SH-SY5Y (cell line): Measurements from ENCODE around the gene PHLDA2.

Experiments used
- GATA2 ChIP-seq: IDR thresholded peaks from 2 replicates; pipeline ENCODE4 v1.6.1; 2011; ENCODE audit warnings: mild to moderate bottlenecking, low read depth, low read length
- GATA3 ChIP-seq: IDR thresholded peaks from 2 replicates; pipeline ENCODE4 v1.6.1; 2011; ENCODE audit warnings: low read depth, mild to moderate bottlenecking, low read length, moderate library complexity

DNA sequence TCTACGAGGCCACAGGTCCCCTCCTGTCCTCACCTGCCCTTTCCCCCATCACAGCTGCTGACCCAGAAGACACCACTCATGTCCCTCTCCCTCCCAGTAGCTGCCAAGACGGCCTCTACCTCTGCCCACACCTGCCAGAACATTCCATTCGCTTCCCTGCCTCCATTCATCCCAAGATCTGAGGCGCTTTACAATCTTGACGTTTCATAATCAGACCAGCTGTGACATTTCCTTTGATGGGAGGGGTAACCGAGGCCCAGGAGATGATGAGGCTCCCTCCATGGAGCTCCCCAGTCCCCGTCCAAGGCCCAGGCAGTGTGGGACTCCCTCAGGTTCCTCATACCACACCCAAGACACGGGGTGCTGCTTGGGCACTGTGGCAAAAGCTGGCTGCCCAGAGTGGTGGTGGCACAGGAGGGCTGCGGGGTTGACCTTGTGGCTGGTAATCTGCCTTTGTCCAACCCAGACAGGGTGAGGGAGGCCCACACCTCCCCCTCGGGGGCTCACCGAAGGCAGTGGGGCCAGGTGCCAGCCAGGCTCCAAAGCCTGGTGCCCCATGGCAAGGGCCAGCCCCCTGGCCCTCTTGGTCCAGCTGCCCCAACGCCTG is 17.3 kb downstream of the PHLDA2 start:
- TF ChIP-seq GATA2 (no peak), GATA3 (no peak)
